GM23248 (cell line): ENCODE measurements around the gene SETD9.

ENCODE experiments used
- EZH2 ChIP-seq: fragments of 200-600 bp; sonication (generic); IDR thresholded peaks from 2 replicates; pipeline ENCODE4 v1.6.1; 2018; ENCODE audit warnings: antibody characterized with exemption, mild to moderate bottlenecking; ENCODE audit not compliant: insufficient read depth, poor library complexity, severe bottlenecking
- EZH2phosphoT487 ChIP-seq: fragments of 200-600 bp; sonication (generic); IDR thresholded peaks from 2 replicates; pipeline ENCODE4 v1.6.1; 2018; ENCODE audit warnings: antibody characterized with exemption, moderate library complexity, mild to moderate bottlenecking, low read depth; ENCODE audit not compliant: insufficient read depth

GRCh38 chr5:56947052-56947451, 37.7 kb downstream of the SETD9 start:
- no peak for TF ChIP-seq EZH2
- TF ChIP-seq EZH2phosphoT487 = no peak
